GM12878 (cell line): Measurements from ENCODE around the gene NSD2.

ENCODE experiments used
- CTCF ChIP-seq, 3 experiments: IDR thresholded peaks in 2 of 3; conservative IDR thresholded peaks in 1 of 3; 2 replicates each; pipeline ENCODE4 v1.5.1; 2011; ENCODE audit warnings: low read depth in 3 of 3, low read length in 3 of 3, mild to moderate bottlenecking in 3 of 3, control low read depth in 2 of 3, moderate library complexity in 2 of 3, inconsistent platforms in 1 of 3, mixed read lengths in 1 of 3; ENCODE audit not compliant: control insufficient read depth in 2 of 3, insufficient read depth in 1 of 3; ENCODE audit errors: extremely low read depth in 1 of 3
- JUNB ChIP-seq: IDR thresholded peaks from 2 replicates; pipeline ENCODE4 v1.6.1; 2016; ENCODE audit warnings: antibody characterized with exemption, mild to moderate bottlenecking
- JUND ChIP-seq: IDR thresholded peaks from 2 replicates; pipeline ENCODE4 v1.6.1; 2012; ENCODE audit warnings: low read depth, mild to moderate bottlenecking, low read length, improper control_type of control experiment, moderate library complexity
- MYB ChIP-seq: fragments of 150-350 bp; IDR thresholded peaks from 2 replicates; pipeline ENCODE4 v1.6.1; 2014; ENCODE audit warnings: mild to moderate bottlenecking, low read depth, low read length, borderline replicate concordance
- MYC ChIP-seq: IDR thresholded peaks from 2 replicates; pipeline ENCODE4 v1.6.1; 2011; ENCODE audit warnings: mild to moderate bottlenecking, low read length, moderate library complexity, inconsistent platforms; ENCODE audit not compliant: insufficient read depth, insufficient replicate concordance, insufficient read length, severe bottlenecking
- POLR2AphosphoS5 ChIP-seq: IDR thresholded peaks from 2 replicates; pipeline ENCODE4 v1.6.1; 2011; ENCODE audit warnings: mild to moderate bottlenecking, low read length, inconsistent platforms
- SP1 ChIP-seq: IDR thresholded peaks from one replicate; pipeline ENCODE4 v1.6.1; 2011; ENCODE audit warnings: low read depth, low read length

- TF ChIP-seq POLR2AphosphoS5 (no peak), MYC (no peak), JUNB (no peak), CTCF (IDR thresholded peaks at IDR 0.05 in 2 of 3, conservative IDR thresholded peaks at IDR 0.05 in 1 of 3; ENCODE audit: control insufficient read depth in 2 of 3, extremely low read depth in 1 of 3, insufficient read depth in 1 of 3, low read depth in 3 of 3, low read length in 3 of 3) (no peak), JUND (no peak), MYB (no peak), SP1 (no peak)
These were observed 940 bp upstream of the NSD2 start for GRCh38 chr4:1870328-1870577.
